ENCODE data around the gene F5. TPM values are rescaled to one million over a fixed set of nuclear protein-coding genes. Genes with fewer than 3 reads are reported as not detected.

The F5 gene
- 1 to 10 TPM in 1 of 10 donors, under 1 TPM in 9; 0.03 to 1.3 (median 0.23) TPM for polyA plus RNA-seq (ENCODE audit: insufficient read length in 10 of 10)
- long read RNA-seq, donor 1 = 0 reads
- long read RNA-seq, donor 2 = 0 reads
- long read RNA-seq, donor 3 = 0 reads
- long read RNA-seq, donor 4 = 0 reads
- long read RNA-seq, donor 5 = 0 reads
- long read RNA-seq, donor 6 = 0 reads
- long read RNA-seq, donor 7 = 0 reads
- long read RNA-seq, donor 8 = 0 reads
- long read RNA-seq, donor 9 = 0 reads

GRCh38 chr1:169586395-169587255 lies at the start of gene F5:
F5 (minus strand) TSS chr1:169586481; CDS start chr1:169586386, 95 bp downstream.
- DNase-seq = peak in 1 of 3 donors; percentile 26

- DNase-seq = no peak
Observed at GRCh38 chr1:169634877-169635276, 48.6 kb upstream of the F5 start.

- no peak for DNase-seq
Observed at GRCh38 chr1:169634145-169634544, 47.9 kb upstream of the F5 start.

GRCh38 chr1:169631249-169631648 lies 45.0 kb upstream of the F5 start:
- DNase-seq = no peak

GRCh38 chr1:169630006-169630405 lies 43.7 kb upstream of the F5 start, which contains the start of gene SELP:
SELP (minus strand) TSS chr1:169630124; CDS start chr1:169630074, 50 bp downstream.
- no peak for DNase-seq

GRCh38 chr1:169624912-169625311 lies 38.6 kb upstream of the F5 start:
- no peak for DNase-seq

- DNase-seq = no peak
Observed at GRCh38 chr1:169624122-169624521, 37.8 kb upstream of the F5 start.

- DNase-seq = no peak
Observed at GRCh38 chr1:169623132-169623926, 37.0 kb upstream of the F5 start.

- DNase-seq = no peak
Observed at GRCh38 chr1:169620565-169620964, 34.3 kb upstream of the F5 start.

- DNase-seq = no peak
Observed at GRCh38 chr1:169618367-169618766, 32.1 kb upstream of the F5 start.

GRCh38 chr1:169615803-169616202 lies 29.5 kb upstream of the F5 start:
- DNase-seq = no peak

GRCh38 chr1:169610858-169611257 lies 24.6 kb upstream of the F5 start:
- no peak for DNase-seq

- DNase-seq = peak in 1 of 3 donors; percentile 12
Observed at GRCh38 chr1:169610108-169610507, 23.8 kb upstream of the F5 start.

- no peak for DNase-seq
Observed at GRCh38 chr1:169608226-169608625, 21.9 kb upstream of the F5 start.

- DNase-seq = peak in 1 of 3 donors; percentile 10
Observed at GRCh38 chr1:169604781-169605560, 18.7 kb upstream of the F5 start.

GRCh38 chr1:169601096-169601881 lies 15.0 kb upstream of the F5 start:
- peak; percentile 3 to 26 (median 13) for DNase-seq

GRCh38 chr1:169595764-169596711 lies 9.8 kb upstream of the F5 start:
- DNase-seq = peak in 1 of 3 donors; percentile 16

- no peak for DNase-seq
Observed at GRCh38 chr1:169594391-169594790, 8.1 kb upstream of the F5 start.

GRCh38 chr1:169590932-169591331 lies 4.7 kb upstream of the F5 start:
- DNase-seq = no peak
